Measurements from ENCODE around the gene CD247.

GRCh38 chr1:167435484-167435883 is 82.8 kb downstream of the CD247 start:
- TF ChIP-seq CTCF (IDR thresholded peaks at IDR 0.05) (no peak), POLR2AphosphoS5 (IDR thresholded peaks at IDR 0.05) (no peak), EP300 (IDR thresholded peaks at IDR 0.05) (no peak)
